Fibroblast of pulmonary artery (primary cell): ENCODE results near the gene SFTPB.

Source experiments
- DNase-seq: peaks from one replicate; pipeline ENCODE4 v3.0.0-alpha.2; 2010; ENCODE audit warnings: low read depth
- H3K4me3 ChIP-seq: replicated peaks from 2 replicates; pipeline ENCODE4 v1.5.1; 2011; ENCODE audit warnings: low read depth, mild to moderate bottlenecking, control low read depth, low read length, moderate library complexity
- TF ChIP-seq, protein P1 (sequence below): IDR thresholded peaks from 2 replicates; pipeline ENCODE4 v1.5.1; 2011; ENCODE audit warnings: mild to moderate bottlenecking, control low read depth, low read length, inconsistent platforms; ENCODE audit errors: missing control alignments

Gene SFTPB

DNA sequence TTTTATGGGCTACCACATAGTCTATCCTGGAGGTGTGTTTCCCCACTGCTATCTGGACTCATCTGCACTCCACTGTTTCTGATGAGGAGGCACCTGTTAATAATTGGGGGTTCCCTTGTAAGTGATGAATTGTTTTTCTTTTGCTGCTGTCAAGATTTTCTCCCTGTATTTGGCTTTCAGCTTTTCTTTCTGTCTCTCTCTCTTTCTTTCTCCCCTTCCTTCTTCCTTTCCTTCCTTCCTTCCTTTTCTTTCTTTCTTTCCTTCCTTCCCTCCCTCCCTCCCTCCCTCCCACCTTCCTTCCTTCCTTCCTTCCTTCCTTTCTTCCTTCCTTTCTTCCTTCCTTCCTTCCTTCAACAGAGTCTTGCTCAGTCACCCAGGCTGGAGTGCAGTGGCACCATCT lies 35.3 kb upstream of the SFTPB start:
- TF ChIP-seq, protein P1, sequence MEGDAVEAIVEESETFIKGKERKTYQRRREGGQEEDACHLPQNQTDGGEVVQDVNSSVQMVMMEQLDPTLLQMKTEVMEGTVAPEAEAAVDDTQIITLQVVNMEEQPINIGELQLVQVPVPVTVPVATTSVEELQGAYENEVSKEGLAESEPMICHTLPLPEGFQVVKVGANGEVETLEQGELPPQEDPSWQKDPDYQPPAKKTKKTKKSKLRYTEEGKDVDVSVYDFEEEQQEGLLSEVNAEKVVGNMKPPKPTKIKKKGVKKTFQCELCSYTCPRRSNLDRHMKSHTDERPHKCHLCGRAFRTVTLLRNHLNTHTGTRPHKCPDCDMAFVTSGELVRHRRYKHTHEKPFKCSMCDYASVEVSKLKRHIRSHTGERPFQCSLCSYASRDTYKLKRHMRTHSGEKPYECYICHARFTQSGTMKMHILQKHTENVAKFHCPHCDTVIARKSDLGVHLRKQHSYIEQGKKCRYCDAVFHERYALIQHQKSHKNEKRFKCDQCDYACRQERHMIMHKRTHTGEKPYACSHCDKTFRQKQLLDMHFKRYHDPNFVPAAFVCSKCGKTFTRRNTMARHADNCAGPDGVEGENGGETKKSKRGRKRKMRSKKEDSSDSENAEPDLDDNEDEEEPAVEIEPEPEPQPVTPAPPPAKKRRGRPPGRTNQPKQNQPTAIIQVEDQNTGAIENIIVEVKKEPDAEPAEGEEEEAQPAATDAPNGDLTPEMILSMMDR, result no peak
- DNase-seq, result no peak
- no peak overlapping the region for H3K4me3 ChIP-seq

GRCh38 chr2:85702800-85703199 lies 34.8 kb upstream of the SFTPB start:
- DNase-seq, result no peak
- no peak overlapping the region for H3K4me3 ChIP-seq
- TF ChIP-seq, protein P1, result no peak

GRCh38 chr2:85702172-85702571 lies 34.2 kb upstream of the SFTPB start:
- peak; percentile 71 for DNase-seq
- H3K4me3 ChIP-seq, result no peak overlapping the region
- TF ChIP-seq, protein P1, result no peak

DNA sequence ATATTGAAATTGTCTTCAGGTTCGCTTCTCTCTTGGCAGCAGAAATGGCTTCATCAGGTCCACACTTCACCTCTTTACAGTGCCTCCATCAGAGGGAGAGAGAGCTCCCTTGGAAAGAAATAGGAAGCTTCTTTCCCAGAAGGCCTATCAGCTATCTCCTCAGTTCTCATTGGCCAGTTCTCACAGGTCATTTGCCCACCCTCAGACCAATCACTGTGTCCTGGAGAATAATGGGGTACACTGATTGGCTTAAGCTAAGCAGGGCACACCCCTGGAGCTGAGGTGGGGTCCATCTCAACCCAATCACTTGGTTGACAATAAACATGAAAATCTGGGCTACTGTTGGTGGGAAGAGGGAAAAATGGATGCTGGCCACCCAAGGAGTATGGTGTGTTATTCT lies 31.3 kb upstream of the SFTPB start:
- TF ChIP-seq, protein P1, result no peak
- no peak for DNase-seq
- no peak overlapping the region for H3K4me3 ChIP-seq

DNA sequence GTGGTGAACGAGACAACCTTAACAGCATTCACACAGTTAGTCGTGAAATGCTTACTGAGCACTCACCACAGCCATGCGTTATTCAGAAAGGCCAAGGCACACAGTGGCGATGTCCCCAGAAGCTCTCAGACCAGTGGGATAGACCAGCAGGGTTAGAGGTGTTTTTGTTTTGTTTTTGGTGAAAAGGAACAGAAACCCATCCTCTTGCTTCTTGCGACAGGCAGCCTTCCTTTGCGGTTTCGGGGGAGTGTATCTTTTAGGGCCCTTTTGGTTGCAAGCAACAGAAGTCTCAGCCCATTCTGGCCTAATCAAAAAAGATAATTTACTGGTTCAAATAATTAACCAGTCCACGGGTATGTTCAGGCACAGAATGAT lies 30.9 kb upstream of the SFTPB start:
- no peak for DNase-seq
- H3K4me3 ChIP-seq, result no peak overlapping the region
- TF ChIP-seq, protein P1, result no peak

GRCh38 chr2:85698184-85698879 lies 30.3 kb upstream of the SFTPB start:
- no peak for DNase-seq
- TF ChIP-seq, protein P1, result no peak
- H3K4me3 ChIP-seq, result no peak overlapping the region

DNA sequence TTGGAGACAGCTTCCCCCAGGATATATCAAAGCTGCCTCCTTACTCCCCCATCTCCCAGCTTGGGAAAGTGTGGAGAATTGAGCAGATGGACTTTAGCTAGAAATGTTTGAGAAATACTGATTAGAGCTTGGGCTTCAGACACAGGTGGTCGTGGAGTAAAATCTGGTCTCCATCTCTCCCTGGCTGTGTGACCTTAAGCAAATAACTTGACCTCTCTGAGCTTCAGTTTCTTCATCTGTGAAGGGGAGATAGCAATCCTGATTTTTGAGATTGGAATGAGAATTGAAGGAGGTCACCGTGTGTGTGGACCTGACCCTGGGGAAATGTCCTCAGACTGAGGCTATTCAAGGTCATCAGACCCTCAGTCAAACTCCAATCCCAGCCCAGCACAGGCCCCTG lies 29.7 kb upstream of the SFTPB start:
- TF ChIP-seq, protein P1, result no peak
- no peak for DNase-seq
- no peak overlapping the region for H3K4me3 ChIP-seq
